Astrocyte of the spinal cord (primary cell): Measurements from ENCODE around the gene ARHGAP15.
A peak's percentile ranks its signal among the peaks of the same experiment; 100 is the strongest.

Source experiments
- DNase-seq: peaks from one replicate; pipeline ENCODE4 v3.0.0; 2011; ENCODE audit warnings: low read depth, low spot score
- H3K4me3 ChIP-seq: 2 replicates; pipeline ENCODE4 v1.5.1; 2011; ENCODE audit warnings: low read depth, mild to moderate bottlenecking, low read length, moderate library complexity
- in situ Hi-C: cut with HindIII; loops from 2 replicates; pipeline ENCODE4 v1.10.0; 2017; ENCODE audit warnings: low sequenced_read_pairs
- TF ChIP-seq, protein P1 (sequence below): IDR thresholded peaks from 2 replicates; pipeline ENCODE4 v1.5.1; 2012; ENCODE audit warnings: low read depth, mild to moderate bottlenecking, low read length, inconsistent platforms

Gene ARHGAP15

DNA sequence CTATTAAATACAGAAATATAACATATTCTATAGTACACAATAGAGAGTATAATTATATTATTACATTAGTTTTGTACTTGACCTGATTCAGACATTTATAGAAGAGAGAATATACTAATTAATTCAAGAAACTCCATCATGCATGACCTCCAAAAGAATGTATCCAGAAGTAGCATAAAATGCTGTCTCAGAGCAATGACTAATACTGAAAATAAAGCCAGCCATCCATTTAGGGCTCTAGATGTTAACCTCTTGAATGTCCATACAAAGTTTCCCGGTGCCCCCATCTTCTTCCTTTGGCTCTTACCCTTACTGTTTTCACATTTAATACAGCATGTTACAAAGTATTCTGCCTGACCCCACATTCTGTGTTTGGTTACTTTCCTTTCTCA, 102.0 kb downstream of the ARHGAP15 start:
- H3K4me3 ChIP-seq, result no peak overlapping the region
- DNase-seq, result peak; percentile 5
- TF ChIP-seq, protein P1, sequence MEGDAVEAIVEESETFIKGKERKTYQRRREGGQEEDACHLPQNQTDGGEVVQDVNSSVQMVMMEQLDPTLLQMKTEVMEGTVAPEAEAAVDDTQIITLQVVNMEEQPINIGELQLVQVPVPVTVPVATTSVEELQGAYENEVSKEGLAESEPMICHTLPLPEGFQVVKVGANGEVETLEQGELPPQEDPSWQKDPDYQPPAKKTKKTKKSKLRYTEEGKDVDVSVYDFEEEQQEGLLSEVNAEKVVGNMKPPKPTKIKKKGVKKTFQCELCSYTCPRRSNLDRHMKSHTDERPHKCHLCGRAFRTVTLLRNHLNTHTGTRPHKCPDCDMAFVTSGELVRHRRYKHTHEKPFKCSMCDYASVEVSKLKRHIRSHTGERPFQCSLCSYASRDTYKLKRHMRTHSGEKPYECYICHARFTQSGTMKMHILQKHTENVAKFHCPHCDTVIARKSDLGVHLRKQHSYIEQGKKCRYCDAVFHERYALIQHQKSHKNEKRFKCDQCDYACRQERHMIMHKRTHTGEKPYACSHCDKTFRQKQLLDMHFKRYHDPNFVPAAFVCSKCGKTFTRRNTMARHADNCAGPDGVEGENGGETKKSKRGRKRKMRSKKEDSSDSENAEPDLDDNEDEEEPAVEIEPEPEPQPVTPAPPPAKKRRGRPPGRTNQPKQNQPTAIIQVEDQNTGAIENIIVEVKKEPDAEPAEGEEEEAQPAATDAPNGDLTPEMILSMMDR, result no peak
- in situ Hi-C loops, result no loop called here

DNA sequence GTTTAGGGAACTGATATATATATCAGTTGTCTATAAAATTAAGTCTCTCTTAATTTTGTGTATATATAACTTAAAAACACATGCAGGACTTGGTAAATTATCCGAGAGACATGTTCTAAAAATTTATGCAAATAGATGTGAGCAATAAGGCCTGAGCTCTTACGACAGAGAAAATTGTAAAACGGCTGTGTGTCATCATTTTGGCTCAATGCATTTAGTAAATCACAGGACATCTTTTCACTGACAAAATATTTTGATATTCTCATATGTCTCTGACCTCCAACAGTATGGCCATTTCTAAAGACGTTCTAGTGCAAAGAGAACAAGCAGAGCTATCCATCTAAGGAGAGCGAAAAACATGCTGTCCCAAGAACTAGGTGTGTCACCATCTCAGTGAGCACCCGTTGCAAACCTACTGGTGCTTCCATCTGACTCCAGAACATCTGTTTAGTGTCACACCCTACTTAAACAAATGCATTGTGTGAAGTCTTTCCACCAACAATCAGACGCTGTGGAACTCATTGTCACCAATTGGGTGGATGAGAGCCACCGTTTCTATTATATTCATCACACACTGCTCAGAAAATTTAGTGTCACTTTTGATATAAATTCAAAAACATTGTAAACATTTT, 108.0 kb downstream of the ARHGAP15 start:
- in situ Hi-C loops, result no loop called here
- TF ChIP-seq, protein P1, result no peak
- DNase-seq, result no peak
- H3K4me3 ChIP-seq, result no peak overlapping the region

DNA sequence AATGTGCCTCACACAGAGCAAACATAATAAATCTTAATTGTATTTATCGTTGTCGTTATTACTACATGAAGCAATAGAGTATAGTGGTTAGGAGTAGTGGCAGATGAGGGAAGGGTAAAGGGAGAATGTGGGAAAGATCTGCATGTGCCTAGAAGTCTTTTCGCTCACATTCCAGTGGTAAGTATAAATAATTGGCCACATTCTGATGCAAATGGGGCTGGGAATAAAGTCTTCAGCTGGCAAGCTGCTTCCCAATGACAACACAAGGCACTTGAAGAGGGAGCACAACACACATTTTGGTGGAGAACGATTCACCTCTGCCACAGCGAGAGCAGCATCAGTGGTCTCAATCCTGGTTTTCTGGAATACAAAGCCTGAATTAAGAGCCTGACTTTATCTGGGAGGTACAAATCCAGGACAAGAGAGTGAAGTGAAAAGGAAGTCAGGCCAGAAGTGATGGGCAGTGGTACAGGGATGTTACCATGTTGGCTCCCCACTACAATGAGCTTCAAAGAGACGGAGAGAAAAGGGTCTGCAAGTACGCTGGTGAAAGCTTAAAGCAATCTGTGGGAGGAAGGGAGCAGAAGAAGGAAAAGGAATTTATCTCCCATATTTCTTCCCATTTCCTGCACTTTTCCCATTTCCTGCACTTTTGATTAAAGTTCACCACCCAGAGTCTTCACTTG, 112.3 kb downstream of the ARHGAP15 start:
- no peak for DNase-seq
- TF ChIP-seq, protein P1, result no peak
- no peak overlapping the region for H3K4me3 ChIP-seq
- in situ Hi-C loops, result no loop called here

DNA sequence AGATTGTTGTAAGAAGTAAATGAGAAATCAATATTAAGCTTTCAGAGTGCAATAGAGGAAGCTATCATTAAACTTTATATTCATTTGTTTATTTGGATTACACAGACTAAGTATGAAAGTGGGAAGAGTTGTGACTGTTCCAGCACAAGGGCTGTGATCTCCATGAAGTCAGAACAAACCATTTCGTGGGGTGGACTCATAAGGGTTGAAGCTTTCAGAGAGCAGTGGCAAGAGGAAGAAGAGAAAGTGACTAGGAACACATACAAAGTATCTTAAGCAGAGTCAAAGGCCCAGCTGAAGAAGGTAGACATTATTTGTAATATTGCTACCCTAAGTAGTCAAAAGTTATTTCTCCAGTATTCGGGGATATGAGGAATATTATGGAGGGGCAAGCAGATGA, 117.0 kb downstream of the ARHGAP15 start:
- in situ Hi-C loops, result no loop called here
- DNase-seq, result no peak
- TF ChIP-seq, protein P1, result no peak
- H3K4me3 ChIP-seq, result no peak overlapping the region

DNA sequence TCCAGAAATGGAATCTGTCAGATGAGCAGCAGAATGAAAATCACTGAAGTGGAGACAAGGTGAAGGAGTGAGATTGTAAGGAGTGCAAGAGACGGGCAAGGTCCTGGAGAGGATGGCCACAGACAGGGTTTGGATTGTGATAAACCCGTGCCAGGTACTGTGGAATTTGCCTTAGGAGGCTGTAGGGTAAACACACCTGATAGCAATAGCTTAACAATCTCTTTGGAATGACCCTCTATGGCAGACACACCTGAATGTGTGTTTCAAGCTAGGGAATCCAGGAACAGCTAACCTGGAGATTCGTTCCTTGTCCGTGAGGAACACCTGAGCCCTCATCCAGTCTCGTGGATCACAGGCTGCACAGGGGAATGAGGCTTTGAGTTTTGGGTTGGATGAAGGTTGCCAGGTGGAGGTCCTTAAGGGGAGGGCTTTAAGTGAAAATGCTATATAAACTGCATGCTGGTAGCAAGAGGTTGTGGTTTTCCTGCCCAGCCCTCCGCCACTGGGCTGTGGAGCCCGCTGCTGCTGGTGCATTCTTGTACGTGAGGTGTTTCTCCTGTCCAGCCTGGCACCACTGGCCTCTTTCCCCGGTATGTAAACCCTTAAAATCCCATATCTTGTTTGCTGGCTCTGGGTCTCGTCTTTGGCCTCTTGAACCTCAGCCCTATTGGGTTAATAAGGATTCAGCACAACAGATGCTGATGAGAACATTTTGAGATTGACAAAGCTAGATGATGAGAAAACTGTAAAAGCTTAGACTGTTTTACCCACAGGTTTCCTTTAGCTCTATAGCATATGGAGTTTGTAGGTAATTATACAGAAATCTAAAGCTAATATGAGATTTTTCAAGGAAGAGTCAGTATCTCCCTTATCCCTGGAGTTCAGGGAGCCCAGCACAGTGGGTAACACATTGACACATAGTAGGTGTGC, 117.9 kb downstream of the ARHGAP15 start:
- no peak overlapping the region for H3K4me3 ChIP-seq
- no peak for DNase-seq
- in situ Hi-C loops, result no loop called here
- TF ChIP-seq, protein P1, result no peak

DNA sequence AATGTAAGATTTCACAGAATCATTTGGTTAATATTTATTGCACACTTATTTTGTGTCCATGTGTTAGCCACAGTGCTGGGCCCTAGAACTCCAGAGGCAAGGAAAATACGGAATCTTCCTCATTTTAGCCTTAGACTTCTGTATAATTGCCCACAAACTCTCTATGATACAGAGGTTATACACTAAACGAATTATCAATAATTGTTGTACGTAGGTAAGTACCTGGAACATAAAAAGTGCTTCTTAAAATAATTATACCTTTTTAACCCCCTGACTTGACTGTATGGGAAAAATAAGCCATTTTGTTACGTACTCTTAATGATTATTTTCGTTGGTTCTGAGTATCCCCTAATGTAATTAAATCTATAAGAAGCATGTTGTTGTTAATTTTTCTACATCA, 119.4 kb downstream of the ARHGAP15 start:
- in situ Hi-C loops, result no loop called here
- TF ChIP-seq, protein P1, result no peak
- no peak for DNase-seq
- H3K4me3 ChIP-seq, result no peak overlapping the region
